Stimulated activated CD8-positive, alpha-beta memory T cell treated with anti-CD3 and anti-CD28 coated beads, Interleukin-7, amount 100 ng/mL, for 24 hours (primary cell): Measurements from ENCODE around the gene SH3D21.

ENCODE experiments used
- DNase-seq: peaks from one replicate; pipeline ENCODE4 v3.0.0-alpha.2; 2020; ENCODE audit warnings: low read depth

SH3D21 gene

DNA sequence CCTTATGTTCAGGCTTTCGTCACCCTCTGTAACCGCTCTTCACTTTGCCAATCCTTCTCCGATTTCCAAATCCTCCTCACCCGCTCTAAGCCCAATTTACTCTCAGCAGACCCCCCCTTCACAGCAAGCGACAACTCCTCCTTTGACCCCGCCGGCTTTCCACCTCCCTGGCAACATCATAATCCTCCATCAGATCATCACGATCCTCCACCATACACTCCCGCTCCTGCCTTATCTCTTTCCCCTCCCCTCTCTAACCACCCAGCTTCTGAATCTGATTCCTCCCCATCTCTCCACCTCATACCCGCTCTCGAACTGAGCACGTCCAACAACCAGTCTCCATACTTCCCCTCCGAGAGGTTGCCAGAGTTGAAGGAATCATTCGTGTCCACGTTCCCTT is 24.8 kb downstream of the SH3D21 start:
- no peak for DNase-seq

DNA sequence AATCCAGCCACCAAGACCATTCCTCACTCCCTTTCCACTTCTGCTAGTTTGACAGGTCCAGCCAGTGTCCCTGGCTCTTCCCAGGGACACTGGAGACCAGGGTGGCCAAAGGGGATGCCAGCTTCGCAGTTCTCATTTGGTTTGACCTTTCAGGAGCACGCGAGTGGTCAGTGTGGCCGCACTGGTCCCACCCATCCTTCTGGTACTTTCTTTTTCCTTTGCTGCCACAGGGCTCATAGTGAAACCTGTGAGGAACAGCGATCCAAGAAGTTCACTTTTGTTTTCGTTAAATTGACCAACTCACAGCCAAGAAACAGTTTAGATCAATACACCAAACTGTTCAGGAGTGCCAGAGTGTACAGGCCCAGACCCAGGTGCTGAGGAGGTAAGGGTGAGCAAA is 31.7 kb downstream of the SH3D21 start:
- DNase-seq, result no peak

DNA sequence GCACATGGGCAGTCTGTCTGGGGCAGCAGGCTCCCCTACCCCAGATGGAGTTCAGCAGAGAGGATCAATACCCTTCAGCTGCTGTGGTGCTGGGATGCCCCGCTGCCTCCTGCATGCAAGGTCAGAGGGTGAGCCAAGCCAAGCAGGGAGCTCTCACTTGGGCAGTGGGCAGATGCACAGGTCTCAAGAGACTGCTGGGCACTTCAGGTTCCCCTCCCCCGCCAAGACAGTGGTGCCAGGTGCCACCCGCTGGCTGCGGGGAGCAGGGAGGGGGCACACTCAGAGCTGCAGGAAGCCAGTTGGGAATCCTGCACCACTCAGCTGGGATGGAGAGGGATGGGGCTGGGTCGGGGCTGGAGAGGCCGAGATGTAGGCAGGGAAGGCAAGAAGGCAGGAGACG is 33.0 kb downstream of the SH3D21 start:
- no peak for DNase-seq

DNA sequence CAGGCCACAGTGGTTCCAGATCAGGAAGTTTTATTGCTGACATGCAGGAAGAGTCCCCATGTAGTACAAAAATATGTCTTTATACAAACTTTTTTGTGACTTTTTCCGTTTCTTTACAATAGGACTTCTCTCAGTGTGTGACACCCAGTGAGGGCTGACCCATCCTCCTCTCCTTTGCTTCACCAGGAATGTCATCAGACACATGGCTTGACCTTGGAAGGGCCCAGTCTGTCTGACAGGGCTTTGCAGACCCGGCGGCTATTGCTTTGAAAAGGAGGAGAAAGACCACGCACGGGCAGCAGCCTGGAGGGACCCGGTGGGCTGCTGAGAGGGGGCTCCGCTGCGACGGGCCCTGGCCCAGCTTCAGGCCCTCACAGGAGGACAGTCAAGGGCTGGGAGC is 33.4 kb downstream of the SH3D21 start:
- DNase-seq, result no peak

DNA sequence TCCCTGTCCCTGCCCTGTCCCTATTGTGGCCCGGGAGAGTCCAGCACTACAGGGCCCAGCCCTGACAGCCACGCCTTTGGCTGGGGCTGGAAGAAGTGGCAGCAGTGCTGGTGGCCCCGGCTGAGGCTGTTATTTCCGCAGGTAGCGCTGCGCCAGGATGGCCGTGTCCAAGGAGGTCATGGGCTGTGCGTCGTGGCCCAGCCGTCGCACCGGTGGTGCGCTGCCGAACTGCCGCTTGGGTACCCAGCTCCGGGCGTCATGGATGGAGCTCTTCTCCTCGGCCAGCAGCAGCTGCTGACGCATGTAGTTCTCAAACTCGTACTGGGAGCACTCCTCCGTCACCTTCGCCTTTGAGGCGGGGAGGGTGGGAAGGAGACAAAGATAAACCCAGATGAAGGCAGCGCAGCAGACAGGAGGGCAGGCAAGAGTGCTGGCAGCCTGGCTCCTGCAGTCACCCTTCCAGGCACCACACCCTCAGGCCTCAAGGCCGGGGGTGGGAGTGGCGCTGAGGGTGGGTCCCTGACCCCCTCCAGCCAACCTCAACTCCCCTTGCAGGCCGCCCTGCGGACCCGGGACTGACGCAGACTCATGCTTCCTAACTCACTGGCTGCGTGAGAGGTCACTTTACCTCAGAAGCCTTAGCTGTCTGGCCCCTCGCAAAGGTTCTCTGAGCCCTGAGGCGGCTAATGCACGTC is 35.6 kb downstream of the SH3D21 start:
- DNase-seq, result no peak

DNA sequence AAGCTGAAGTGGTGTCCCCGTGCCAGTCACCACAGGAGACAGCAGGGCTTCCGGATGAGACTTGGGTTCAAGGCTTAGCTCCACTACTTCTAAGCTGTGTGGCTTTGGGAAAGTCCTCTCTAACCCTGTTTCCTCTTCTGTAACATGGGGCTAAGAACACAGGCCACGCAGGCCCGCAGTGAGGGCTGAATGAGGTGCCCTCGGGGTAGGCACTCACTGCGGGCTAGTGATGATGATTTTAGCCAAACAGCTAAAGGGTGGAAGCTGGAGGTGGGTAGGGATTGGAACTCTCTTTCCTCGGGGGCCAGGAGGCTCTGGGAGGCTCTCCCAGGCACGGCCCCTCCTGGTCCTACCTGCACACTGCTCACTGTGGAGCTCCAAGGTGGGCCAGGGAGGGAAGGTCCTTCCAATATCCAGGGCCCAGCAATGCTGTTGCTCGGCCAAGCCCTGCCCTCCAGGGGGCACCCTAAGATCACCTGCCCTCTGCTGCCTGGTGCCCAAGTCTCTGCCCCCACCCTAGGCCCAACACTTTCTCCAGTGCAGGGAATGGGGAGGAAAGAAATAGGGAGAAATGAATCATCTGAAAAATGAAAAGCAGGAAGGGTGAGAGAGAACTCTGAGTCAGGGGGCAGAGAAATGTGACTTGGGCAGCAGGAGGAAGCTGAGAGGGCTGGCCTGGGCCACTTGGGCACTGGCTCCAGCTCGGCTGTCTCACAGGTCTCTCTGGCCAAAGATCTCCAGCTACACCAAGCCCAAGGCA is 36.4 kb downstream of the SH3D21 start:
- no peak for DNase-seq

DNA sequence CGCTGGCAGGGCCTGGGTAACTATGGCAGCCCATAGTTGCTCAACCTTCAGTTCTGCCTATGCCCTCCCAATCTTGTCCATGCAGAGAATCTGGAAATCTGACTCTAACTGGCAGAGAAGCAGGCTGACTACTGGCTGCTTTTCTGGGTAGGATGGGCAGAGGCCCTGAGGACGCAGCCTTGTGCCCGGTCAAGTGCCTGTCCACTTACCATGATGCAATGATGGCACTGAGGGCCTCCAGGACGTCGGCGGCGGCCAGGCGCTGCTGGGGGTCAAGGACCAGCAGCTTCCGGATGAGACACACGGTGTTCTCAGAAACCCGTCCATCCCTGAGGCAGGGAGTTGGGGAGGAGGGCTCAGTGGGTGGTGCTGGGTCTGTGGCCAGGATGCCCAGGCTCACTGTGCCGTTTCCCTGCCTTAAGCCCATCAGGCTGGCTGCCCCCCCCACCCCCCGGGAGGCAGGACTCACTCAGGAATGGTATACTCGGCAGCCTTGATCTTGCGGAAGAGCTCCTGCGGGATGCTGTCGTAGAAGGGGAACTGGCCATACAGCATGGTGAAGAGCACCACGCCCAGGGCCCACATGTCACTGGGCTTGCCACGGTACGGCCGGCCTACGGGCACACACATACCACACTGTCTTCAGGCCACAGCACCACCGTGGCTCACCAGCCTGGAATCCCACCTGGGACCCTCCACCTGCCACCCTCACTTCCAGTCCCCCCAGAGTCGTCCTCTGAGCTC is 37.7 kb downstream of the SH3D21 start:
- DNase-seq, result no peak

DNA sequence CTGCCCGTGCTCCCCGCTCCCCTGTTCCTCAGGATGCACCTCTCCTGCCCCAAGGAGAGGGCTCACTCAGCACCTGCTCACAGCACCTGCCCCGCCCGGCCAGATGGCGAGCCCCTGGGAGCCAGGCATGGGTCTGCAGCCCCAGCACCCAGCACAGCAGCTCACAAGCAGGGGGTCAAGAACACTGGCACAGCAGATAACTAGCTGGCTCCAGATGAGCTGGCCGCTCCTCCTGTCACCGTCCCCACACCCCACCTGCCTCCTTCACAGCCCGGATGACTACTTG is 38.2 kb downstream of the SH3D21 start:
- DNase-seq, result no peak

DNA sequence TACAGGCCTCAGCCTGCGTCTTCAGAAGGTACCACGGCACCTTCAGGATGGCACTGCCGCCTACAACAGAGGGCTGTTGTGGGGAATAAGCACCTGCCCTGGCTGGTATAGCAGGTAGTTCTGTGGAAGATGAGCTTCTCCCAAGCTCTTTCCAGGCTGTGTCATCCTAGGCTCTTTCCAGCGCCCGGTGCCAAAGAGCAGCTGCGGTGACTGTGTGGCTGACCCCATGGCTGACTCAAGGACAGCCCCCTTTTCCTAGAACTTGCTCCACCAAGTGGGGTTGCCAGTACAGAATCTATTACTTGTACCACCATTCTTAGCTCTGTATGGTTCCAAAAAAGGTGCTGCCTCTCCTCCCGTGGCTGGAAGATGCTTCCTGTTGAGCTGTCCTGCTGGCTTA is 39.2 kb downstream of the SH3D21 start:
- no peak for DNase-seq

DNA sequence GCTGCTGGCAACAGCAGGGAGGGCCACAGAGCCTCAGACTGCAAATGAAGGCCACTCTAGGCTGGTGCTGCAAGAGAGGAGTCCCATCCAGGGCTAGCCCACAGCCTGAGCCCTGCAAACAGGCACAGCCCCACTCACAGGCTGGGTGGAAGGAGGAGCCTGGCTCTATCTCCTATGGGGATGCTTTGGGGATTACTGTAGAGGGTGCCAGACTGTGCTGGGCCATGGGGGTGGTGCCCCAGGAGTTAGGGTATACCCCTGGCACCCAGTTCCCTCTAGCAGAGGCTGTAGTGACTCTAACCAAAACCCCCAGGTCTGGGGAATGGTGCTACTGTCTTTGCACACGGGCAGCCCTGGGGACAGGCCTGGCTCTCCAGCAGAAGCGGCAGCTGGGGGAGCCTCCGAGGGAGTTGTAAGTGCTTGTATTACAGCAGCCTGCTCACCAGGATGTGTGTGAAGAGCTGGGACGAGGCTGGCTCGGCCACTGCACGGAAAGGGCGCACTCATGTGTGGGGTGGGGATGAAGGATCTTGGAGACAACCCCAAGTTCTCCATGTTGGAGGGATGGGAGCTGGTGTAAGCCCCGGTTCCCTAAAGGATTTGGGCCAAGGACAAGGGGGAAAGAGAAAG is 40.7 kb downstream of the SH3D21 start:
- no peak for DNase-seq

DNA sequence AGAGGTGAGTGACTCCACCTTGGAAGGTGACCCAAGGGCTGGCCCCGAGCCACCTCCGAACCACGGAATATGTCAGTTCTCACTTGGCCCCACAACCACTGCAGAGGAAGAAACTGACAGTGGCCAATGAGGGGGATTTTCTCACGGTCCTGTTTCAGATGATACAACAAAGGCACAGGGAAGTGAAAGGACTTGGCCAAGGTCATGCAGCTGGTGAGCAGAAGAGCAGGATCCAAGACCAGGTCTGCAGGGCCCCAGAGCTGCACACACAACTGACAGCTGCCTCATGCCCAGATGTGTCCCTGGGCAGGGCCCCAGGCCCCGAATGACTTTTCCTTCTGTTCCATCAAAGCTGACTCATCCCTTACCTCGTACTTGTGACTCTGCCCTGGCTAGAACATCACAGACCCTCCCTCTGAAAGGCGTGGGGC is 43.1 kb downstream of the SH3D21 start:
- DNase-seq, result no peak

DNA sequence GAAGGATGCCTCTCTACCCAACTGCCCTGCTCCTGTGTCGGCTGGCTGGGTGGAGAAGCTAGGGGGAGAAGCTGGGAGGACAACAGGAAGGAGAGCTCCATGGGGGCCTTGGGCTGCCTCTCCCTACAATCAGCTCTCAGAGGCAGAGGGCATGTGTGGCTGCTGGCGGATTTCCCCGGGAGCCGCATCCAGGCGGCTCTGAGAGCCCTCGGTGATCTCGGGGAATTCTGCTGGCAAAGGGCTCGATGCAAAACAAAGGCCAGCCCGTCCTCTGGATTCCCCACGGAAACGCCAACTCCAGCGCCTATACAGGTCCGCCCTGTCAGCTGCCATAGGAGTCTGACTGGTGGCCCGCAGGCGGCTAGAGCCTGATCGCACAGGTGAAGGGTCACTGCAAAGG is 43.7 kb downstream of the SH3D21 start:
- no peak for DNase-seq

DNA sequence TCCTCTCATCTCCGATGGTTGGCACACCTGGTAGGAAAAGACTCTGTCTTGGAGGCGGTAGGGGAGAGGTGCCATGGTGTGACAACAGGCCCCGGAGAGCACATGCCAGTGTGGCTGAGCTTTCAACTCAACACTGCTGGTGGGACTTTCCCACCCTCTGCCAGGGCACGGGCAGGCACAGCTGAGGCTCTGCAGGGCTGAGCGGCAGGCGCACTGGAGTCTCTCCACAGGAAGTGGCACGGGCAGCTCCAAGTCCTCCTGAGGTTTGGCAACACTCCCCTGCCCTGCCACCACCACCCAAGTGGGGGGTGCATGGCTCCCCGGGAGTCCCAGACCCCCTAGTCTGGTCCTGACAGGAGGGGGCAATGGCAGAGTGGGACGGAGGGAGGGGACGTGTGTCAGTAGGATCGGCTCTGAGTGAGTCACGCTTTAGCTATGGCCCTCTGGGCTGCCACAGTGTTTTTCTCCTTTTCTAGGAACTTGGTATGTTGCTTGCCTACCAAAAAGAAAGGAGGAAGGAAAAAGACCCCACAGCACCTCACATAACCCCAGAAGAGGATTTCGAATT is 44.6 kb downstream of the SH3D21 start:
- no peak for DNase-seq

DNA sequence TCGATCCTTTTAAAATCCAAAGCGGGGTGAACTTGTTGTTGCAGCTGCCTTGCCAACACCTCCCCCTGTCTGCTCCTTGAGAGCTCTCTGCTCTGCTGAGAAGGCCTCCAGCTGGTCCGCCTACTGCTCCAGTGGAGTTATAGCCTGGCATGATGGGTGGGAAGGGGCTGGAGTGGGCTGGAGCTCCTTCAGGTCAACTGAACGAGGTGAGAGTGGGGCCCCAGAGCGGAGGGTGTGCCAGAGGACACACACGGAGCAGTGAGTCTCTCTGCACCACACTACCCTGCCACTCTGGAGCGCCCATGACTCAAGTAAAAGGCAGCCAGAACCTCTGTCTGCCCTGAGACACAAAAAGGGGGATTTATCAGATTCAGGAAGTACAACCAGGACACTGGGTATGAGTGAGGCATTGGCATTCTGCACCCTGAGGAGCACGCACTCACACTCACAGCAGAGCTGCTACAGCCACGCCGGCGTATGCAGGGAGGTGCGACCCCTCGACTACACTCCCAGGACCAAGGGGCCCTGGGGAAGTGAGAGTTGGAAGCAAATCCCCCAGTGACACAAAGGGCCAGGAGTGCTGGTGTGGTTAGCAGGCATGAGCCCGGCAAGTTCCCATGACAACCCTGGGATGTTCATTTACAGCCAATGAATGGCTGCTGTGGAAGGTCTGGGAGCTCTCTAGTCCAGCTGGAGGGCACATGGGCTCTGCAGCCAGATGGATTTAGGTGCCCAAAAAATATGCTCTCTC is 45.2 kb downstream of the SH3D21 start:
- DNase-seq, result no peak

DNA sequence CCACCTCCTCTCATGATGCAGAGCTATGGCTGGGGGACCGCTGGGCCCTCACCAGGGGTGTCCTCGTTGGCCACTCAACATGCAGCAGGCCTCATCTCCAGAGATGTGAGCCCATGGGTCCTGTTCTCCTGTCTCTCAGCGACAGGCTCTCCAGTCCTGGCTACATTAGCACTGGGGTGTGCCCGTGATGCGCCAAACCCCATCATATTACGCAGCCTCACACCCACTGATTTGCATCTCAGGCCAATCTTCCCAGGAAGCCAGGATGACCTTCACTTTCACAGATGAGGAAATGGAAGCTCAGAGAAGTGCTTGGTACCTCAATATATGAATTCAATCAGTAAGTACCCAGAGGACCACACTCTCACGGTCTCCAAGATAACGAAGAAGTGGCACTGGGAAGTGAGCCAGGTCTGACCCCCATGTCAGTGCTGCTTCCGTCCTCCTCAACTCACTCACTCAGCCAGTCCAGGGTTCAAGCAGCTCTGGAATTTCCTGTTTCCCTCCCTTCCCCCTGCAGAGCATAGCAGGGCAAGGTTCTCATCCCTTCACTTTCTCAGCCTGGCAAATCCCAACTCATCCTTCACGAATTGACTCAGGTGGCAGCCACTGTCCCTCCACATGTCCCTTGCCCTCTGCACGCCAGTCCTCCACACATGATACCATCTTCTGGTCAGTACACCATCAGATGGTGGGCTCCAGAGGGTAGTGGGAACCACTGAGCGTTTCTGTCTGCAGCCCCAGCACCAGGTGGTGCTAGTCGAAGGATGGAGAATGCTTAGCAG is 46.1 kb downstream of the SH3D21 start:
- no peak for DNase-seq

DNA sequence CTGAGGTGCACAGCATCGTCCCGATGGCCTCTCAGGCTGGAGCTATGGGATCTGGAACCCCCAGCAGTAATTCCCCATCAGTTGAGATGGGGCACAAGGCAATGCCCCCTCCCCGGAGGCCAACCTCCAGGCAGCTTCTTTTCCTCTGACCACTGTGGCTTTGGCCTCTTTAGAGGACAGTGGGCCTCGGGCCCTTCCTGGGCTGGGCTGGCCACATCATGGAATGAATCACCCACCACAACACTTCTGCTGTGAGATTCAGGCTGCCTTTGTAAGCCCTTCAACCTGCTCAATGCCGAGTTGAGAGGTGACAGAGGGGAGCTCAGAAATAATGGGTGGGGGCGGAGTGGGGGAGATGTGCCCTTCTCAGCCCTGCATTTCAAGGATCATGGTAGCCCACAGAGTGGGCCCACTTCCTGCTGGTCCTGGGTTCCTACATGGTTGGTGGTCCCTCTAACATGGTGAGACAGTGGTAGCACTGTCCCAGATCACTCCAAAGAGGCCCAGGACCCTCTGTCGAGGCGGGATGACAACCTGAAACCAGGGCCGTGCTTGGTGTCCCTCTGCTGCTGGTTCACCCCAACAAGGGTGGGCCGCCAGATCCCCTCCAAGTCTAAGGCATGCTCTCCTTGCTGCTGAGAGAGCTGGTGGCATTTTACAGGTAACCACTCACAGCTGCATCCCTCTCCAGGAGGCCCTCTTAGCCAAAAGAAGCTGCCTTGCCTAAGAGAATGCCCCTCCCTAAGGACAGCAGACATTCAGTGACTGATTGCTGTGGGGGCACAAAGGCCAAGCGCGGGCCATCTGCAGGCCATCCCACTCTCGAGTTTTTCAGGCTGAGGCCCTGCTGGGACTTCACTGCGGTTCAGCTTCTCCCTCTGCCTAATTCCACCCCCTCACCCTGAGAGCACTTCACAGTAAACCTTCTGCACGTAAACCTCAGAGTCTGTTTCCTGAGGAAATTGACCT is 47.0 kb downstream of the SH3D21 start:
- no peak for DNase-seq

DNA sequence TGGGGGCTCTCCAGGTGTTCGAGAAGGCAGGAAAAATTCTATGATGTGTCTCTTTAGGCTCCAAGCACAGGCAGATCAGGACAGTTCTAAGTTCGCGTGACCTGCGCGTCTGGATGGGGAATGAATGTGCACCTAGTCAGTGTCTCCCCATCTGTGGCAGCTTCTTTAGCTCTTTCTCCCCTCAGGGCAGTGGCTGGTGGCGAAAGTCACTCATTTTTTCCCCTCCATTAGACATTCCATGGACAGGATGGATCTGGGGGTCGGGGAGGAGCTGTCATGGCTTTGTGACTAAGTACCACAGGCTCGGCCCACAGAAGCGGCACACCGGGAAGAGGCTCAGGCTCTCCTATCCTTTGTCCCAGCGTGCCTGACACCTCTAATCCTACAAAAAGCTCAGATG is 48.3 kb downstream of the SH3D21 start:
- no peak for DNase-seq

DNA sequence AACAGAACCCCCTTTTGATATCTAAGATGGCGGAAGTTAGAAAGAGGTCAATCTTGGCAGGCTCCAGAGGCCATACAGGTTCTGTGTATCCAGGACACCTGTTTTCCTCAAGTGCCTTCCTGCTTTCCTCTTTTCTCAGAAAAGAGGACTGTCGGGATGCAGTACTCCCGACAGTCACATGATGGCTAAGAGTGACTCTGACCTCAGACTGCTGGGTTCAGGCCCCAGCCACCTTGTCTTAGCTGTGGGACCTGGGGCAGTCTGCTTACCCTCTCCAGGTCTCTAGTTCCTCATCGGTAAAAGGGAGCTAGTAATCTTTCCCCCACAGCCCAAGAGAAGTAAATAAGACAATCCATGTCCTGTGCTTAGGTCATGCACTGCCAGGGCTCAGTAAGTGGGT is 49.6 kb downstream of the SH3D21 start:
- DNase-seq, result no peak

DNA sequence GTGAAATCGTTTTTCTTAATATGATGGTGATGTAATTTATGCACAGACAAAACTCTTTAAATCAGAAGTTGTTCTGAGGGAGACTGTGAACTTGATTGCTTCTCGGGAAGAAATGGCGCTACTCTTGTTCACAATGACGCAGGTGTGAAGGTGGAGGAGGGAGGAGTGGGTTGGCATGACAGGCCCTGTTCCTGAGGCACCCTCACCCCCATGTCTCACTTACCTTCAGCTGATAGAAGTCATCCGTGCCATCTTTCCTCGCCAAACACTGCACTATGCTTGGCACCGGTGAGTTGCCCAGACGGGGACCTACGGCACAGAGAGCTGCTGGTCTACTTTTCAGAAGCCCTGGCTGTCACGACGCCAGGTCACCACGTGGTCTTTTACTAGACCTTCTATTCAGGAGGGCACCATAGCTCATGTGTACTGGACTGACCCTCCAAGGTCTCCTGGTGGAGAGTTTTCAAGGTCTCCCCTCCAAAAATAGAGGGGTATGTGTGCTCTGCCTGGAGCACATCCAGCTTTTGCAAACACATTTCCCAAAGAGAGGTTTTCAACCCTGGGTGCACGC is 52.4 kb downstream of the SH3D21 start:
- DNase-seq, result no peak
